Left ventricle myocardium inferior (tissue), 1 donor: ENCODE results near the gene SPDEF. TPM values are rescaled to one million over a fixed set of nuclear protein-coding genes. Genes with fewer than 3 reads are reported as not detected.

ENCODE experiments used
- DNase-seq: peaks from one replicate; pipeline ENCODE4 v3.0.0-alpha.2; 2020
- H3K27ac ChIP-seq: fragments of 200-600 bp; replicated peaks from 2 replicates; pipeline ENCODE4 v1.8.0; 2021
- H3K27me3 ChIP-seq: fragments of 200-600 bp; 2 replicates; pipeline ENCODE4 v1.8.0; 2021; ENCODE audit warnings: low read depth
- H3K36me3 ChIP-seq: fragments of 200-600 bp; 2 replicates; pipeline ENCODE4 v1.8.0; 2021
- H3K4me1 ChIP-seq: fragments of 200-600 bp; 2 replicates; pipeline ENCODE4 v1.8.0; 2021
- H3K4me3 ChIP-seq: fragments of 200-600 bp; 2 replicates; pipeline ENCODE4 v1.8.0; 2021; ENCODE audit warnings: mild to moderate bottlenecking, moderate library complexity
- H3K9me3 ChIP-seq: fragments of 200-600 bp; replicated peaks from 2 replicates; pipeline ENCODE4 v1.8.0; 2021
- intact Hi-C: fragments of 100-400 bp; cut with micrococcal nuclease; formaldehyde crosslinking; loops from one replicate; pipeline ENCODE4 v1.11.0; 2022
- total RNA-seq: library from RNA; stranded (reverse); fragmentation: NEBNext Ultra II Directional; extraction: Animal tissue kit (Norgen Biotek cat#: 25700); gene quantifications from one replicate; pipeline ENCODE4 v1.2.1, GENCODE V29; 2021
- TF ChIP-seq, protein P1 (sequence below): fragments of 200-600 bp; IDR thresholded peaks from 2 replicates; pipeline ENCODE4 v1.8.0; 2021; ENCODE audit warnings: antibody characterized with exemption, mild to moderate bottlenecking, borderline replicate concordance
- donor health status: DM: no; HTN: yes; CAD: no; lungs with severe emphysema.

The SPDEF gene
- total RNA-seq, 1 donor from 2014 or later: 0.11 TPM

DNA sequence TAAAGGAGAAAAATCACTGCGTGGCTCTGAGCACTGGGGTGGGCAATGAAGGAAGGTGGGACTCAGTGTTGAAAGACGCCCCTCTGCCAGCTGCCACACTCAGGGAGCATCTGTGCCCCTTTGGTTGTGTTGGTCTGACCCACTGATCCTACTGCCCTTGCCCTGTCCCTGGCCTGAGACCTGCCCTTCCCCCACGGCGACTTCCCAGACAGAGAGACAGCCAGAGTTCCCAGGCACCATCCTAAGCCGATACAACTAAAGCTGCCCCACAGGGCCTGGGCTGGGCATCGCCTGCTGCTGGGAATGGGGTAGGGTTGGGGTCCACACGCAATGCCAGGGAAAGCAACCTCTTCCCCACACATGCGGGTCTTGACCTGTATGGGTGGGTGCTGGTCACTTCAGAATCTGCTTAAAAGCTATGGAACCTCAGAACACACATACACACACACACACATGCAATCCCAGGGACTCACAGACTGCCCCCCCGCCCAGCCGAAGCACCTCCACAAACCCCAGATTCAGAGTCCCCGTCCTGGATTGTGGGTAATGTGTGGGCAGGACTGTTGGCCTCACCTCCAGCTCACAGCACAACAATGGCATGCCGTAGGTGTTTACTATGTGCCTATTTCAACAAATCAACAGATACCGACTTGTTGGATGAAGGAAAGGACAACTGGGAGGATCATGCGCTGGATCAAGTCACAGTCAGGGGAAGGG is 10.9 kb upstream of the SPDEF start:
- Histone ChIP-seq H3K4me3 (no peak overlapping the region), H3K27me3 (peaks cover 74% of the 10 kb centered on the region), H3K9me3 (no peaks in the 10 kb centered on the region), H3K36me3 (no peaks in the 10 kb centered on the region), H3K4me1 (no peaks in the 10 kb centered on the region), H3K27ac (no peak overlapping the region)
- TF ChIP-seq, protein P1, sequence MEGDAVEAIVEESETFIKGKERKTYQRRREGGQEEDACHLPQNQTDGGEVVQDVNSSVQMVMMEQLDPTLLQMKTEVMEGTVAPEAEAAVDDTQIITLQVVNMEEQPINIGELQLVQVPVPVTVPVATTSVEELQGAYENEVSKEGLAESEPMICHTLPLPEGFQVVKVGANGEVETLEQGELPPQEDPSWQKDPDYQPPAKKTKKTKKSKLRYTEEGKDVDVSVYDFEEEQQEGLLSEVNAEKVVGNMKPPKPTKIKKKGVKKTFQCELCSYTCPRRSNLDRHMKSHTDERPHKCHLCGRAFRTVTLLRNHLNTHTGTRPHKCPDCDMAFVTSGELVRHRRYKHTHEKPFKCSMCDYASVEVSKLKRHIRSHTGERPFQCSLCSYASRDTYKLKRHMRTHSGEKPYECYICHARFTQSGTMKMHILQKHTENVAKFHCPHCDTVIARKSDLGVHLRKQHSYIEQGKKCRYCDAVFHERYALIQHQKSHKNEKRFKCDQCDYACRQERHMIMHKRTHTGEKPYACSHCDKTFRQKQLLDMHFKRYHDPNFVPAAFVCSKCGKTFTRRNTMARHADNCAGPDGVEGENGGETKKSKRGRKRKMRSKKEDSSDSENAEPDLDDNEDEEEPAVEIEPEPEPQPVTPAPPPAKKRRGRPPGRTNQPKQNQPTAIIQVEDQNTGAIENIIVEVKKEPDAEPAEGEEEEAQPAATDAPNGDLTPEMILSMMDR: no peak
- no peak for DNase-seq
- intact Hi-C loops: no loop called here

GRCh38 chr6:34565722-34566137 is 9.6 kb upstream of the SPDEF start:
- H3K27me3 ChIP-seq: peaks cover 78% of the 10 kb centered on the region
- peaks cover 3% of the 10 kb centered on the region for H3K4me1 ChIP-seq
- no peak overlapping the region for H3K4me3 ChIP-seq
- H3K27ac ChIP-seq: no peak overlapping the region
- no peaks in the 10 kb centered on the region for H3K36me3 ChIP-seq
- TF ChIP-seq, protein P1: no peak
- H3K9me3 ChIP-seq: no peaks in the 10 kb centered on the region
- DNase-seq: no peak
- intact Hi-C loops: no loop called here

DNA sequence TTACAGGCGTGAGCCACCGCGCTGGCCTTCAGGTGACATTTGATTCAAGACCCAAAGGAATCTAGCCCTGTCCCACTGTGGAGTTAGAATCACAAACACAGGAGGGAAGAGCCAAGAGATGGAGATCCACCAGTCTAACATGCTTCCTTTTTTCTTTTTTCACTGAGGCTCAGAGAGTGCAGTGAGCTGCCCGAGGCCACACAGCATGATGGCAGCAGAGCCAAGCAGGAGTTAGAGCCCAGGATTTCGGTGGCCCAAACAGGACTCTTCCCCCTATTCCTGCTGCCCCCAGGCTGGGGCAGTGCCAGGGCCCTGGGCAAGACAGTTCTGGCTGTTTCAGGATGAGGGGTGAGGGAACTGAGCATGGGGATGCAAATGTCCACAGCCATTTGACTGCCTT is 8.1 kb upstream of the SPDEF start:
- no peak overlapping the region for H3K4me3 ChIP-seq
- TF ChIP-seq, protein P1: no peak
- no peaks in the 10 kb centered on the region for H3K36me3 ChIP-seq
- peaks cover 64% of the 10 kb centered on the region for H3K27me3 ChIP-seq
- intact Hi-C loops: no loop called here
- DNase-seq: no peak
- H3K4me1 ChIP-seq: peaks cover 13% of the 10 kb centered on the region
- no peaks in the 10 kb centered on the region for H3K9me3 ChIP-seq
- H3K27ac ChIP-seq: no peak overlapping the region

GRCh38 chr6:34563513-34563870 is 7.4 kb upstream of the SPDEF start:
- Histone ChIP-seq H3K36me3 (no peaks in the 10 kb centered on the region), H3K27me3 (peaks cover 57% of the 10 kb centered on the region), H3K9me3 (peaks cover 3% of the 10 kb centered on the region), H3K4me3 (no peak overlapping the region), H3K4me1 (peaks cover 13% of the 10 kb centered on the region), H3K27ac (no peak overlapping the region)
- intact Hi-C loops: no loop called here
- TF ChIP-seq, protein P1: no peak
- DNase-seq: no peak

DNA sequence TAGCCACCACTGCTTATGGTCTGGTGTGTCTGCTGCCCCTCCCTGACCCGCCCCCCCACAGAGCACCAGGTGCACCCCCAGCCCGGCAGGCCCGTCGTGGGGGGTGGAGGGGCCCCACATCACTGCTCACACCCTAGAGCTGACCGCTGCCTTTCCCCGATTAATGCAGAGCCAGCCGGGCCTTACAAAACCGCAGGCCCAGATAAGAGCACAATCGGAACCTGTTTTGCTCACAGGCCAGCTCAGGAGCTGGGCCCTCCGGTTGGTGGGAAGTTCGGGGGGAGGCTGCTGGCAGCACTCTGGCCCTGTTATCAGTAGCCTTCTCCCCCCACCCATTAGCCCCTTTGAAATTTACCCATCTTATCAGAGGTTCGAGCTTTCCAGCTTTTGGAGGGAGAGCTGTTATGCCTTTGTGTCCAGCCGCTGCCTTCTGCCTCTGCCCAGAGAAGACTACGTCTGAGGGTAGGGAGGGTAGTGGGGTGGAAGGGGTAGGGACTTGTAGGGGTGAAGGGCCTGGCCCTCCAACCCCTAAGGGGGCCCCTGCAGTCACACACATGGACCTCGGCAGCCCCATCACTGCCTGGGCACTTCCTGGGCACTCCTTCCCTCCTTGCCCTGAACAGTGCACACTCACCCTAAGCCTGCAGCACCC is 6.9 kb upstream of the SPDEF start:
- intact Hi-C loops: no loop called here
- Histone ChIP-seq H3K9me3 (peaks cover 8% of the 10 kb centered on the region), H3K27me3 (peaks cover 52% of the 10 kb centered on the region), H3K36me3 (no peaks in the 10 kb centered on the region), H3K4me3 (no peak overlapping the region), H3K4me1 (peaks cover 13% of the 10 kb centered on the region), H3K27ac (no peak overlapping the region)
- no peak for DNase-seq
- TF ChIP-seq, protein P1: no peak
